ENCODE data around the gene MUC5B.
"Not testable (repeated sequence)": the region's sequence is repeated elsewhere in the genome, so short reads cannot be mapped to it uniquely, and the experiment has no call there.

DNA sequence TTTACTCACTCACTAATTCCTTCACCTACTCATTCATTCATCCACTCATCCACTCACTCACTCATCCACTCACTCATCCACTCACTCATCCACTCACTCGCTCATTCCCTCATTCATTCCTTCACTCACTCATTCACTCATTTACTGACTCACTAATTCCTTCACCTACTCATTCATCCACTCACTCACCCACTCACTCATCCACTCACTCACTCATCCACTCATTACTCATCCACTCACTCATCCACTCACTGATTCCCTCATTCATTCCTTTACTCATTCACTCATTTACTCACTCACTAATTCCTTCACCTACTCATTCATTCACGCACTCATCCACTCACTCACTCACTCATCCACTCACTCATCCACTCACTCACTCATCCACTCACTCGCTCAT is 49.5 kb upstream of the MUC5B start:
- TF ChIP-seq, protein P1, sequence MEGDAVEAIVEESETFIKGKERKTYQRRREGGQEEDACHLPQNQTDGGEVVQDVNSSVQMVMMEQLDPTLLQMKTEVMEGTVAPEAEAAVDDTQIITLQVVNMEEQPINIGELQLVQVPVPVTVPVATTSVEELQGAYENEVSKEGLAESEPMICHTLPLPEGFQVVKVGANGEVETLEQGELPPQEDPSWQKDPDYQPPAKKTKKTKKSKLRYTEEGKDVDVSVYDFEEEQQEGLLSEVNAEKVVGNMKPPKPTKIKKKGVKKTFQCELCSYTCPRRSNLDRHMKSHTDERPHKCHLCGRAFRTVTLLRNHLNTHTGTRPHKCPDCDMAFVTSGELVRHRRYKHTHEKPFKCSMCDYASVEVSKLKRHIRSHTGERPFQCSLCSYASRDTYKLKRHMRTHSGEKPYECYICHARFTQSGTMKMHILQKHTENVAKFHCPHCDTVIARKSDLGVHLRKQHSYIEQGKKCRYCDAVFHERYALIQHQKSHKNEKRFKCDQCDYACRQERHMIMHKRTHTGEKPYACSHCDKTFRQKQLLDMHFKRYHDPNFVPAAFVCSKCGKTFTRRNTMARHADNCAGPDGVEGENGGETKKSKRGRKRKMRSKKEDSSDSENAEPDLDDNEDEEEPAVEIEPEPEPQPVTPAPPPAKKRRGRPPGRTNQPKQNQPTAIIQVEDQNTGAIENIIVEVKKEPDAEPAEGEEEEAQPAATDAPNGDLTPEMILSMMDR (conservative IDR thresholded peaks at IDR 0.05) = not testable (repeated sequence)
- TF ChIP-seq EZH2 (IDR thresholded peaks at IDR 0.05; ENCODE audit: low read depth) = not testable (repeated sequence)

All from PC-9 (cell line).